Measurements from ENCODE around the gene PDE2A. TPM values are rescaled to one million over a fixed set of nuclear protein-coding genes. Genes with fewer than 3 reads are reported as not detected.

PDE2A gene
- total and polyA plus RNA-seq, 5 experiments from 2014 or later, result 0.22 to 1.9 (median 0.74) TPM; not detected in 1

- DNase-seq (peak in 1 of 10 donors; percentile 23), ATAC-seq (peak in 1 of 2 donors; percentile 37)
- Mint-ChIP-seq H3K4me3 (no peak overlapping the region), H3K27ac (peak overlapping the region in 1 of 10 donors; percentile 43), H3K4me1 (peaks cover 5 to 18% (median 7%) of the 10 kb centered on the region in 4 donors), H3K9me3 (no peaks in the 10 kb centered on the region), H3K27me3 (peaks cover 12 to 52% (median 29%) of the 10 kb centered on the region in 5 donors), H3K36me3 (no peaks in the 10 kb centered on the region)
- POLR2A ChIA-PET, result no interaction called here
These were observed 65.2 kb downstream of the PDE2A start for GRCh38 chr11:72609045-72609444.

GRCh38 chr11:72607496-72607895, 66.7 kb downstream of the PDE2A start:
- H3K27me3 Mint-ChIP-seq, result peaks cover 7 to 49% (median 22%) of the 10 kb centered on the region in 5 donors
- H3K4me1 Mint-ChIP-seq, result peaks cover 0 to 7% (median 1%) of the 10 kb centered on the region in 4 donors
- peak overlapping the region in 1 of 10 donors; percentile 14 for H3K27ac Mint-ChIP-seq
- ATAC-seq, result no peak
- POLR2A ChIA-PET, result no interaction called here
- no peak overlapping the region for H3K4me3 Mint-ChIP-seq
- H3K9me3 Mint-ChIP-seq, result no peaks in the 10 kb centered on the region
- no peak for DNase-seq
- no peaks in the 10 kb centered on the region for H3K36me3 Mint-ChIP-seq

GRCh38 chr11:72606748-72607468, 67.3 kb downstream of the PDE2A start:
- ATAC-seq (no peak), DNase-seq (no peak)
- no peaks in the 10 kb centered on the region for H3K9me3 Mint-ChIP-seq
- H3K36me3 Mint-ChIP-seq, result no peaks in the 10 kb centered on the region
- peaks cover 0 to 4% (median under 1%) of the 10 kb centered on the region in 4 donors for H3K4me1 Mint-ChIP-seq
- no peak overlapping the region for H3K4me3 Mint-ChIP-seq
- peak overlapping the region in 1 of 10 donors; percentile 14 for H3K27ac Mint-ChIP-seq
- peaks cover 6 to 47% (median 19%) of the 10 kb centered on the region in 5 donors for H3K27me3 Mint-ChIP-seq
- POLR2A ChIA-PET, result no interaction called here

- Mint-ChIP-seq H3K27me3 (peaks cover 5 to 39% (median 17%) of the 10 kb centered on the region in 5 donors), H3K4me3 (no peak overlapping the region), H3K4me1 (no peaks in the 10 kb centered on the region), H3K36me3 (no peaks in the 10 kb centered on the region), H3K27ac (no peak overlapping the region), H3K9me3 (no peaks in the 10 kb centered on the region)
- no peak for ATAC-seq
- no peak for DNase-seq
- POLR2A ChIA-PET, result no interaction called here
These were observed 68.1 kb downstream of the PDE2A start for GRCh38 chr11:72605973-72606747.

GRCh38 chr11:72604256-72604655, 70.0 kb downstream of the PDE2A start:
- POLR2A ChIA-PET, result no interaction called here
- DNase-seq (no peak), ATAC-seq (no peak)
- Mint-ChIP-seq H3K4me3 (no peak overlapping the region), H3K27ac (no peak overlapping the region), H3K9me3 (no peaks in the 10 kb centered on the region), H3K36me3 (no peaks in the 10 kb centered on the region), H3K27me3 (peaks cover 3 to 35% (median 17%) of the 10 kb centered on the region in 5 donors), H3K4me1 (no peaks in the 10 kb centered on the region)

GRCh38 chr11:72602250-72602904, 71.8 kb downstream of the PDE2A start:
- Mint-ChIP-seq H3K4me1 (no peaks in the 10 kb centered on the region), H3K9me3 (no peaks in the 10 kb centered on the region), H3K4me3 (no peak overlapping the region), H3K36me3 (no peaks in the 10 kb centered on the region), H3K27ac (no peak overlapping the region), H3K27me3 (peaks cover 4 to 28% (median 15%) of the 10 kb centered on the region in 5 donors)
- ATAC-seq, result no peak
- POLR2A ChIA-PET, result no interaction called here
- DNase-seq, result no peak

- DNase-seq, result no peak
- Mint-ChIP-seq H3K9me3 (no peaks in the 10 kb centered on the region), H3K4me3 (no peak overlapping the region), H3K36me3 (no peaks in the 10 kb centered on the region), H3K27ac (peak overlapping the region in 1 of 10 donors; percentile 43), H3K4me1 (no peaks in the 10 kb centered on the region), H3K27me3 (peaks cover 2 to 20% (median 9%) of the 10 kb centered on the region in 5 donors)
- POLR2A ChIA-PET, result no interaction called here
- no peak for ATAC-seq
These were observed 73.7 kb downstream of the PDE2A start for GRCh38 chr11:72600557-72600956.

GRCh38 chr11:72599325-72600117, 74.7 kb downstream of the PDE2A start:
- Mint-ChIP-seq H3K36me3 (no peaks in the 10 kb centered on the region), H3K4me1 (no peaks in the 10 kb centered on the region), H3K27ac (peak overlapping the region in 1 of 10 donors; percentile 35), H3K27me3 (peaks cover 2 to 17% (median 7%) of the 10 kb centered on the region in 5 donors), H3K4me3 (no peak overlapping the region), H3K9me3 (no peaks in the 10 kb centered on the region)
- no peak for DNase-seq
- no peak for ATAC-seq
- POLR2A ChIA-PET, result no interaction called here

GRCh38 chr11:72598906-72599305, 75.3 kb downstream of the PDE2A start:
- H3K4me1 Mint-ChIP-seq, result no peaks in the 10 kb centered on the region
- H3K27ac Mint-ChIP-seq, result peak overlapping the region in 1 of 10 donors; percentile 35
- peaks cover 2 to 10% (median 8%) of the 10 kb centered on the region in 5 donors for H3K27me3 Mint-ChIP-seq
- DNase-seq, result no peak
- H3K9me3 Mint-ChIP-seq, result no peaks in the 10 kb centered on the region
- H3K4me3 Mint-ChIP-seq, result no peak overlapping the region
- POLR2A ChIA-PET, result no interaction called here
- ATAC-seq, result no peak
- no peaks in the 10 kb centered on the region for H3K36me3 Mint-ChIP-seq

GRCh38 chr11:72598466-72598865, 75.8 kb downstream of the PDE2A start:
- H3K4me3 Mint-ChIP-seq, result no peak overlapping the region
- no peaks in the 10 kb centered on the region for H3K4me1 Mint-ChIP-seq
- peak overlapping the region in 2 of 10 donors; percentile 22 to 48 for H3K27ac Mint-ChIP-seq
- POLR2A ChIA-PET, result no interaction called here
- no peaks in the 10 kb centered on the region for H3K9me3 Mint-ChIP-seq
- peaks cover 2 to 10% (median 6%) of the 10 kb centered on the region in 5 donors for H3K27me3 Mint-ChIP-seq
- DNase-seq, result no peak
- no peaks in the 10 kb centered on the region for H3K36me3 Mint-ChIP-seq
- no peak for ATAC-seq

GRCh38 chr11:72597721-72598120, 76.5 kb downstream of the PDE2A start:
- POLR2A ChIA-PET, result no interaction called here
- no peak for ATAC-seq
- Mint-ChIP-seq H3K27ac (peak overlapping the region in 1 of 10 donors; percentile 19), H3K9me3 (no peaks in the 10 kb centered on the region), H3K36me3 (no peaks in the 10 kb centered on the region), H3K4me3 (no peak overlapping the region), H3K27me3 (peaks cover 0 to 15% (median 2%) of the 10 kb centered on the region in 5 donors), H3K4me1 (peaks cover 0 to 7% (median under 1%) of the 10 kb centered on the region in 4 donors)
- DNase-seq, result no peak

GRCh38 chr11:72595292-72595684, 78.9 kb downstream of the PDE2A start:
- DNase-seq, result no peak
- ATAC-seq, result no peak
- POLR2A ChIA-PET, result no interaction called here
- H3K27ac Mint-ChIP-seq, result peak overlapping the region in 1 of 10 donors; percentile 39
- H3K36me3 Mint-ChIP-seq, result no peaks in the 10 kb centered on the region
- H3K9me3 Mint-ChIP-seq, result no peaks in the 10 kb centered on the region
- no peak overlapping the region for H3K4me3 Mint-ChIP-seq
- peaks cover 19 to 31% (median 22%) of the 10 kb centered on the region in 4 donors for H3K4me1 Mint-ChIP-seq
- peaks cover 10 to 26% (median 12%) of the 10 kb centered on the region in 5 donors for H3K27me3 Mint-ChIP-seq

Measured in naive thymus-derived CD8-positive, alpha-beta T cell (primary cell).